ENCODE results near the gene BCKDK. TPM values are rescaled to one million over a fixed set of nuclear protein-coding genes. Genes with fewer than 3 reads are reported as not detected.
A peak's percentile ranks its signal among the peaks of the same experiment; 100 is the strongest.

The BCKDK gene
- total RNA-seq, 2 experiments from 2014 or later: 39.0 to 40.4 TPM

DNA sequence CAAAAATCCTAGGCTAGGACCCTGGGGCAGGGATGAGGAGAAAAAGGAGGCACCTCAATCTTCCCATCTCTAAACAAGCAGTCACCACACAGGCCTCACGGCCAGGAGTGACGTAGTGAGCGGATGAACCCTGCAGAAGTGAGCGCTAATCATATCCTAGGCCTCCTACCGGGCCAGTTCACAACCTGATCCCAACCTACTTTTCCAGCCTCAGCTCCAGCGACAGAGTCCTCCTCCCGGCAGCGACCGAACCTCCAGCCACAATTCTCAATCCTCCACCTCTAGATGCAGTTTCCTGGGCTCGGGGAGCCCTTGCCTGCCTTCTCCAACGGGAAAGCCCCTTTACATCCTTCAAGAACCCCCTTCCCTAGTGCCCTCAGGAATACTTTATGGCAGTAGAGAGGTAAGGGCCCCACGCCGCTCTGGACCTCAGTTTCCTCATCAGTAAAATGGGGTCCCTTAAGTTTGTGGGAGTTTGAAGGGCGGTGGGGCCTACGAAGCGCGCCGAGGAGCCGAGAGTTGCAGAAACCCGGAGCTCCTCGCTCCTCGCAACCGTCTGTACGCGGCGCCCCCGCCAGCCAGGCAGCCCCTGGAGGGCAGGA lies 35.5 kb upstream of the BCKDK start:
- peak; percentile 61 for DNase-seq (ENCODE audit: low spot score)
- no peaks in the 10 kb centered on the region for H4K20me1 ChIP-seq (ENCODE audit: insufficient read depth, low read length)
- H3K4me1 ChIP-seq (ENCODE audit: insufficient read depth, low read length, poor library complexity, severe bottlenecking): peaks cover 15% of the 10 kb centered on the region
- H3K4me2 ChIP-seq (ENCODE audit: low read length): peak overlapping the region; percentile 95
- TF ChIP-seq, protein P1, sequence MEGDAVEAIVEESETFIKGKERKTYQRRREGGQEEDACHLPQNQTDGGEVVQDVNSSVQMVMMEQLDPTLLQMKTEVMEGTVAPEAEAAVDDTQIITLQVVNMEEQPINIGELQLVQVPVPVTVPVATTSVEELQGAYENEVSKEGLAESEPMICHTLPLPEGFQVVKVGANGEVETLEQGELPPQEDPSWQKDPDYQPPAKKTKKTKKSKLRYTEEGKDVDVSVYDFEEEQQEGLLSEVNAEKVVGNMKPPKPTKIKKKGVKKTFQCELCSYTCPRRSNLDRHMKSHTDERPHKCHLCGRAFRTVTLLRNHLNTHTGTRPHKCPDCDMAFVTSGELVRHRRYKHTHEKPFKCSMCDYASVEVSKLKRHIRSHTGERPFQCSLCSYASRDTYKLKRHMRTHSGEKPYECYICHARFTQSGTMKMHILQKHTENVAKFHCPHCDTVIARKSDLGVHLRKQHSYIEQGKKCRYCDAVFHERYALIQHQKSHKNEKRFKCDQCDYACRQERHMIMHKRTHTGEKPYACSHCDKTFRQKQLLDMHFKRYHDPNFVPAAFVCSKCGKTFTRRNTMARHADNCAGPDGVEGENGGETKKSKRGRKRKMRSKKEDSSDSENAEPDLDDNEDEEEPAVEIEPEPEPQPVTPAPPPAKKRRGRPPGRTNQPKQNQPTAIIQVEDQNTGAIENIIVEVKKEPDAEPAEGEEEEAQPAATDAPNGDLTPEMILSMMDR (conservative IDR thresholded peaks at IDR 0.05; ENCODE audit: low read length): no peak
- TF ChIP-seq EZH2phosphoT487 (IDR thresholded peaks at IDR 0.05; ENCODE audit: borderline replicate concordance, low read depth, low read length): no peak
- H3K9me2 ChIP-seq (ENCODE audit: insufficient read depth, low read length): no peaks in the 10 kb centered on the region
- ChIA-PET POLR2A (interaction anchor here (1.0 to 1.7 kb wide), 3 partner anchors 20 to 27 kb away, joined by 3 to 7 read pairs (median 3); partner anchors contain the start of gene VKORC1), CTCF (ENCODE audit: unreplicated experiment) (no interaction called here)
- no peaks in the 10 kb centered on the region for H3K9me3 ChIP-seq (ENCODE audit: low read length)
- H3K27ac ChIP-seq (ENCODE audit: low read depth, low read length, poor library complexity, severe bottlenecking): peak overlapping the region; percentile 84
- peak overlapping the region; percentile 75 for H2AFZ ChIP-seq (ENCODE audit: low read length)
- peaks cover 55% of the 10 kb centered on the region for H3K79me2 ChIP-seq (ENCODE audit: insufficient read depth, low read depth, low read length)
- intact Hi-C loops (cut with micrococcal nuclease; ENCODE audit: unreplicated experiment): loop anchor here (1.0 to 5.0 kb wide), 3 partner anchors 70 to 115 kb away; partner anchors contain the start of gene SETD1A
- H3K4me3 ChIP-seq (ENCODE audit: low read depth, low read length, poor library complexity, severe bottlenecking): peak overlapping the region; percentile 88
- H3K36me3 ChIP-seq (ENCODE audit: insufficient read depth, low read length): peaks cover 17% of the 10 kb centered on the region
- BruUV-seq (replicated peaks): no TSS peak

DNA sequence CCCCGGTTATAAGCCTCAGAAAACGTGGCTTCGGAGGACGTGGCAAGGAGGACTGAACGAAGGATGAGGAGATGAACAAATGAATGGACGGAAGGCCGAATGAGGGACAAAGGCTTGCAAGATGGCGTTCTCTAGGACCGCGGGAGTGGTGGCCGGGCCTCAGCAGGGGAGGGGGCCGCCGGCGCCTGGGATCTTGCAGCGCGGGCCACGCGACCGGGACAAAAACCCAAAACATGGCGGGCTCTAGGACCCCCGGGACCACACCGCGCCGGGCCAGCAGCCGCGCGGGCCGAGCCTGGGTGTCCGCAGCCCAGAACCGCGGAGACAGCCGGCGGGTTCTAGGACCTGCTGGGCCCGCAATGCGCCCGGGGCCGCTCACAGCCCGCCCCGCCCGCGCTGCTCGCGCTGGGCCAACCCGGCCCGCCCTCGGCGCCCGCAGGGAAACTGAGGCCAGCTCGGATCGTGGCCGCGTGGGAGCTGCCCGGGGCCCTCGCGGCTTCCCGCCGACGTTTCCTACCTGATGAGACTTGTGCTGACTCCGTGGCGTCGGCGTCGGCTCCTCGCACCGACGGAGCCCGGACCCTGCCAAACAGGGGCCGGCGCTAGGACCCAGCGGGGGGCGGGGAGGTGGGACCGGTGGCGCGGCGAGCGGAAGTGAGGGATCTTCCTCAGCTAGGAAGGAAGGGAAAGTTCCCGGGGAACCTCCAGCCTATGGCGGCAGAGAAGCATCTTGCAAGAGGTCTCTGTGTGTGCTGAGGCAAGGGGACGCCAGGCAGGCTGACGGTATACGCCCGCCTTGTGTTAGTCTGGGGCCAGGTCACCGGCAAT lies 34.8 kb upstream of the BCKDK start:
- intact Hi-C loops (cut with micrococcal nuclease; ENCODE audit: unreplicated experiment): loop anchor here (1.0 to 5.0 kb wide), 3 partner anchors 69 to 116 kb away; partner anchors contain the start of gene SETD1A
- Histone ChIP-seq H3K4me3 (ENCODE audit: low read depth, low read length, poor library complexity, severe bottlenecking) (peak overlapping the region; percentile 88), H3K4me1 (ENCODE audit: insufficient read depth, low read length, poor library complexity, severe bottlenecking) (peaks cover 15% of the 10 kb centered on the region), H3K9me3 (ENCODE audit: low read length) (no peaks in the 10 kb centered on the region), H3K4me2 (ENCODE audit: low read length) (peak overlapping the region; percentile 95), H3K27ac (ENCODE audit: low read depth, low read length, poor library complexity, severe bottlenecking) (peak overlapping the region; percentile 84), H2AFZ (ENCODE audit: low read length) (peak overlapping the region; percentile 75), H3K36me3 (ENCODE audit: insufficient read depth, low read length) (peaks cover 24% of the 10 kb centered on the region), H3K9me2 (ENCODE audit: insufficient read depth, low read length) (no peaks in the 10 kb centered on the region), H3K79me2 (ENCODE audit: insufficient read depth, low read depth, low read length) (peaks cover 55% of the 10 kb centered on the region), H4K20me1 (ENCODE audit: insufficient read depth, low read length) (no peaks in the 10 kb centered on the region)
- TSS peak; percentile 73 for BruUV-seq (replicated peaks)
- peak; percentile 89 for DNase-seq (ENCODE audit: low spot score)
- no peak for TF ChIP-seq EZH2phosphoT487 (IDR thresholded peaks at IDR 0.05; ENCODE audit: borderline replicate concordance, low read depth, low read length)
- TF ChIP-seq, protein P1 (conservative IDR thresholded peaks at IDR 0.05; ENCODE audit: low read length): no peak
- POLR2A ChIA-PET: interaction anchor here (0.5 to 1.7 kb wide), 5 partner anchors 19 to 386 kb away, joined by 3 to 7 read pairs (median 3); partner anchors contain the start of genes ARMC5, KAT8 and VKORC1
- CTCF ChIA-PET (ENCODE audit: unreplicated experiment): interaction anchor here (0.6 kb wide), 1 partner anchor 44 kb away, joined by 8 read pairs; the partner anchor contains the start of gene KAT8
